Effector CD8-positive, alpha-beta T cell (primary cell): ENCODE results near the gene CCNQ.

ENCODE experiments used
- DNase-seq: peaks from one replicate; lab custom pipeline; 2025; lab: John Stamatoyannopoulos, UW

CCNQ gene

DNA sequence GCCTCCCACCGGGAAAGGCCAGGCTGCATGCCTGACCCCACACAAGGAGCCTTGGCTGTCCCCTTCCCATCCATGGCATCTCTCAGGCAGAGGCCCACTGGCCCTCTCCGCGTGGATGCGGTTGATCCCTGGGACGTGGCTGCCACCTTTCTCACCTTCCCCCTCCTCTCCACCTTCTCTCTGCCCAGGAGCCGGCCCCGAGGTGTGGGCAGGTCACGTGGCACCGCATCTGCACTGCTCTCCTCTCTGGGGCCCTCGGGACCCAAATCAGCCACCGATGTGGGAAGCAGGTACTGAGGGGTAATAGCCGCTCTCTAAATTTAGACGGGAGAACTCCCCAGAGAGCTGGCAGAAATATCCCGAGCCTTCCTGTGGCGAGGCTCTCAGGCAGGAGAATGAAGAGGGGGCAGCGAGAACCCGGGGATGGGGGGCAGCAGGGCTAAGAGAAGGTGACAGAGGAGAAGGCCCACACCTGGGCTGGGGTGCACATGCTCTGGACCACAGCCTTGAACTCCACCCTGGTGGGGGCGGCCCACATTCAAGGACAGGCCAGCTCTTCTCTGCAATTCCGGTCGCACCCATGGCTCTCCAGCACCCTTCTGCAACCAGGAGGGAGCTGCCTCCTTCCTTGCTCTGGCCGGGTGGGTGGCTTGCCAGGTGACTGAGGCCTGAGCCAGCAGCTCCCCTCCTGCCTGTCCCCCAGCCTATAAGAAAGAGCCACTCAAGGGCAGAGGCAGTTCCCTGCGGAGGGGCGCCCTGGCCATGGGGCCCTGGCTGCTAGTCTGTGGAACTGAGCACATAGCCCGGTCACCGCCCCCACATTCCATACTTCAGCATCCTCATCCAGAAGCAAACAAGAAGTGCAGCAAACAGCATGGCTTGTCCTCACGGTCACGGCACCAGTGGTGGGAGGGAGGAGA lies 38.4 kb upstream of the CCNQ start:
- DNase-seq, result no peak

GRCh38 chrX:153636716-153637115 lies 37.8 kb upstream of the CCNQ start:
- no peak for DNase-seq

DNA sequence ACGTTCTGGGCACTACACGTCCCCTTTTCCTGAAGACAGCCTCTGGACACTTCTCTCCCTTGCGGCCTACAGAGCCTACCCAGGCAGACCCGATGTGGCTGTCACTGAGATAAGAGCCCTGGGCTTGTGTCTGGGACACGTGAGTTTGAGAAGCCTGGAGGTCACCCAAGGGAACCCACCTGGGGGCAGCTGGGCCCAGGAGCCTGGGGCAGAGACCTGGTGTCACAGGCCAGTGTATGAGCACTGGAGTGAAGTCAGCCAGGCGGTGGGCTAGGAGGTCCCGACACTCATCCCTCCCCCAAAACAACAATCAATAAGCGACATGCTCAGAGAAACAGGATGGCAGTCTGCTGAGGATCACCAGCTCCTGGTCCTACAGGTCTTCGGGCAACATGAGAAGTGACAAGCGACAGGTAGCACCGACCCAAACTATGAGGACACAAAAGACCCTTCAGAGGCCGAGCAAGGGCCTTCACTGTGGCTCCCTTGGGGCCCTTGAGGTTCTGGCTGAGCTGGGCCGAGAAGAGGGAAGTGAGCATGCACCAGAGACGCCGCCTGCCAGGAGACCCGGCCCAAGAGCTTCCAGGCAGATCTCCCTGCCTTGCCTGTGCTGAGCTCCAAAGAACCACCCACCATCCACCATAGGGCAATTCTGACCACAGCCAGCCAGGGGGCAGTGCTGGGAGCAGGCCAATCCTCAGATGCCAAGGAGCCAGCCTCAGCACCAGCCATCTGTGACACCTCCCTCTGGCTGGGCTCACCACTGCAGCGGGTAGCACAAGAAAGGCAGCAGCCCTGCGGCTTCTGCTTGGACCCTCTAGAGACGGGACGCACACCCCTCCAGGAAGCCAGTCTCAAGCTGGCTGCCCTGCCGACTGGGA lies 37.1 kb upstream of the CCNQ start:
- DNase-seq, result no peak

DNA sequence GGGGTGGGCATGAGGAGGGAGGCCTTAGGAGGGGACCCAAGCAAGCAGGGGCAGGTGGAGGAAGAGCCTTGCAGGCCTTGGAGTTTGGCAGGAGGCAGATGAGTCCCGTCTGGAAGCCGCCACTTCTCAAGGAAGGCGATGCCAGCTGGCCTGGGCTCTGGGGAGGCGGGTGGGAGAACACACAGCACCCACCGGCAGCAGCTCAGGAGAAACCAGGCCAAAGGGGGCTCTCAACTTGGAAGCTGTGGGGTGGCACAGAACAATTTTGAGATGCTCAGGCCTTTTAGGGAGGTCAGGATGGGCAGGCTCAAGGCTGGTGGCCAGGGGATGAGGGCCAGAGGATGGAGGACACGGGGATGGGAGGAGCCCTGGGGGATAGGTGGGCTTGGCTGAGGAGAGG lies 36.4 kb upstream of the CCNQ start:
- no peak for DNase-seq

DNA sequence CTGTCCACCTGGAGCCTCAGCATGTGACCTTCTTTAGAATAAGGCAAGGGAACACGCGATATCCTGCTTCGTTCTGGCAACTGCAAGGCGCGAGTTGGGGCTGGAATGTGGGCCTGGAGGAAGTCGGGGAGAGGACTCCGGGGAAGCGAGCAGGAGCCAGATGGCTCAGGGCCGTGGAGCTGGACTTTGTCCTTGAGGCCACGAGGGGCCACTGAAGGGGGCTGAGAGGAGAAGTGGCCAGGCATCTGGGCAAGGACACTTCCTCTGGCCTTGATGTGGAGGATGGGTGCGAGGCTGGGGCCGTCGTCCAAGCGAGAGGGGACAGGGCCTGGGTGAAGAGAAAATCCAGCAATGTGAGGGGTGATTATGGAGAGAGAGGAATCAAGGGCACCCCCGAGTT lies 35.9 kb upstream of the CCNQ start:
- no peak for DNase-seq

DNA sequence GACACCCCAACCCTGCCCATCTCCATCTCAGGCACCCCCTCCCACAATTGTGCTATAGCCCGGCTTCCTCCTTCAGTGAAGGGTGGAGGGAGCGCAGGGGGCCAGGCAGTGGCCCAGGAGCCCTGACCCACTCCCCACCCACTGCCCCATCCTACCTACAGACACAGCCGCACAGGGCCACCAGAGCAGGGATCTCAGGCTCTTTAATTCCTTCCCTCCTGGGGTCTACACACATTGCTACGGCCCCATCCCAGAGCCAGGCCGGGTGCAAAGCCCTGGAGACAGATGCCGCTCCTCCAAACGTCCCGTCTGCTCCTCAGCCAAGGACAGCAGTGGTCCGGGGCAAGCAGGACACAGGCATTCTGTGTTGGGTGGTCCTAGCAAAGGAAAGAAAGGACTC lies 35.3 kb upstream of the CCNQ start:
- DNase-seq, result no peak

DNA sequence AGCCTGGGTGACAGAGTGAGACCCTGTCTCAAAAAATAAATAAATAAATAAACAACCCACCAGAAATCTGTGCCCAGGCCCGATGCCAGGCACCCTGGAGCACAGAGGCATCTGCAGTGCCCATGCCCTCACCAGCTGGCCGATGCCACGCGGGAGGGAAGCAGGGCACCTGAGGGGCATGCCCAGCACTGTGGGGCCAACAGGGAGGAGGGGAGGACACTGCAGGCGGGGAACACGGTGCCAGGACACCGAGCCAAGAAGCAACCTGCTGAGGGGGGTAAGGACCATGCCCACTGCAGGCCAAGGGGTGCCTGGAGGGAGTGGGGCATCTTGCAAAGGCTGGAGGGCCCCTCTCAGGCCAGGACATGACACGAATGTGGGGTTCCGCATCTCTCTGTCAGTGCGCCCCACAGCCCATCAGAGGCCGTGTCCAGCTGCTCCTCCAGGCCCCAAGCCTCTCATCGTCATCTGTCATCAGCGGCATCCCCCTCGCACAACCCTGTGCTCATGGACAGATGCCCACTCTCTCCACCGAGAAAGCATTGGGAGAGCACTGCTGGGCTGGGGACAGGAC lies 34.8 kb upstream of the CCNQ start:
- DNase-seq, result no peak

DNA sequence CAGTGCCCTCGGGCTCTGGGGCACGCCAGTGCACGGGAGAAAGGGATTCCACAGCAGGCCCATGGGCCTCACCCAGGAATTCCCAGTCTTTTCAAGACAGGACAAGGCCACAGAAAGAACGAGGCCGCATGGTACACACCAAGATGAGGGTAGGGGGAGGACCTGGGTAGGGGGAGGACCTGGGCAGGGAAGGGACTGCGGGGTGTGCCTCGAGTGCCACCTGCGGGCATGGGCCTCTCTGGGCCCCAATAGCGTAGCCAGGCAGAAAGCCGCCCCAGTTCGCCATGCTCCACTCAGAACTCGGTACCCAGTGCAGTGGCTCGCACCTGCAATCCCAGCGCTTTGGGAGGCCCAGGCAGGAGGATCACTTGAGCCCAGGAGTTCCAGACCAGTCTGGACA lies 34.1 kb upstream of the CCNQ start:
- DNase-seq, result no peak

GRCh38 chrX:153632595-153632946 lies 33.6 kb upstream of the CCNQ start:
- no peak for DNase-seq

GRCh38 chrX:153631907-153632594 lies 33.1 kb upstream of the CCNQ start:
- no peak for DNase-seq

DNA sequence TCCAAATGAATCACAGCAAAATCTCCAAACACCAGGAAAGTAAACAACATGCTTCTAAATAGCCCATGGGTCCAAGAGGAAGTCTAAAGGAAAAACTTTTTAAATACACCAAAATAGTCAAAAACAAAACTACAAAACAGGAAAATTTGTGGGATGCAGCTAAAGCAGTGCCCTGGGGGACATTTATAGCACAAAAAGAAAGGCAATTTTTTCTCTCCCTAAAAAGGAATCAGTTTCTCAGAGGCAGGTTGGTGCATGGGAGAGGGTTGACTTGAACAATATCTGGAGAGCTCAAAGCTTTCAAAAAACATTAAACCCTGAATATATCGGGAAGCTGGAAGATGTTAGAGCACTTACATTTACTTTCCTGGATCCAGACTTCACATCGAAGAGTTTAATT lies 32.4 kb upstream of the CCNQ start:
- no peak for DNase-seq

- DNase-seq, result no peak
Measured at GRCh38 chrX:153628665-153629064, 29.7 kb upstream of the CCNQ start.

DNA sequence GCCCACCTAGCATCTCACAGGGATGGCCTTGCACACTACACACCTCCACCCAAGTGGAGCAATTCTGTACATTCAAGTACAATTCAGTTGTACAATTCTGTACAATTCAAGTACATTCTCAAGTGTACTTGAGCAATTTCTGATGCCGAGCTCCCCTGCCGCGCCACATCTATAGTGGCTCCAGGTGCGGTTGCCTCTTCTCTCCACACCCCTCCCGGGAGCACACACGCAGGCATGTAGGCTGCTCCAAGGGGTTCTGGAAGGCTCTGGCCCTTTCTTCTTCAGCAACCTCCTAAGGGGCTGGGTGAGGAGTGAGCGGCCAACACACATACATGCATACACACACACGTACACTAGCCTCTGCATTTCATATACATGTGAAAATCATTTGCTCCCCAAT lies 29.2 kb upstream of the CCNQ start:
- DNase-seq, result no peak

- DNase-seq, result no peak
Measured at GRCh38 chrX:153627675-153628111, 28.8 kb upstream of the CCNQ start.

- DNase-seq, result no peak
Measured at GRCh38 chrX:153626863-153627674, 28.1 kb upstream of the CCNQ start.

GRCh38 chrX:153626025-153626633 lies 27.2 kb upstream of the CCNQ start:
- no peak for DNase-seq

DNA sequence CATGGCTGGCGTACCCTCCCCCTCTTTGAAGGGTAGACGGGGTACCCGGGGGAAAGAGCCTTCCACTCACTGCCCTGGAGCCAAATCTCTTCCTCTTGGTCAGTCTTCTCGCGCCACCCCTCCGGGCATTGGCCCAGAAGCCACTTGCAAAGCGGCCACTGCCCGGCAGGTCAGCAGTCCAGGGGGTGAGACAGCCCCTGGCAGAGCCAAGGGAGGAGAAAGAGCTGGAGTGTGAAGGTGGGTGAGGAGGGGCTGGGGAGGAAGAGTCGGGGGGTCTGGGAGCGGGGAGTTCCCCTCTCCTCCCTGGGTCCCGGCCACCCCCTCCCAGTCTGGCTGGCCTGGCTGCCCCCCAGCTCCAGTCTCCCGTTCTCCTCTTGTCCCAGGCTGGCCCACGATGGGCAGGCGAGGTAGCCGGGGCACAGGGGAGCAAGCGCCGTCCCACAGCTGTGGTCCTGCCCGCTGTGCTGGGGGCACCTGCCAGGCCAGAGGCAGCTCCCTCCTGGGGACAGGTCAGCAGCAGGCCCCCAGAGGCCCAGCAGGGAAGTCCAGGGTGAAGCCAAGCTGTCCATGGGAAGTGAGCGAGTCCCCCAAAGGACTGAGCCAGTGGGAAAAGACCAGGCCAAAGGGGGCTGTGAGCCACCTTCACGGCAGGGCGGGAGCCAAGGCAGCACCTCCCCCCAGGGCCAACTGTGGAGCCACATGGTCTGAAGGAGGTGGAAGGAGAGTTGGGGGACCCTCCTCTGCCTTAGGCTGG lies 26.5 kb upstream of the CCNQ start:
- no peak for DNase-seq

- DNase-seq, result no peak
Measured at GRCh38 chrX:153624196-153625091, 25.5 kb upstream of the CCNQ start.
